PC-3 (cell line): Measurements from ENCODE around the gene GALNT2.

Experiments used
- CTCF ChIP-seq: fragments of 300-600 bp; sonication (generic); conservative IDR thresholded peaks from 2 replicates; pipeline ENCODE4 v1.5.1; 2017; ENCODE audit warnings: antibody characterized with exemption, low read depth, mild to moderate bottlenecking, low read length
- EZH2 ChIP-seq: fragments of 300-600 bp; sonication (generic); IDR thresholded peaks from one replicate; pipeline ENCODE4 v1.6.1; 2017; ENCODE audit warnings: antibody characterized with exemption, mild to moderate bottlenecking, low read length; ENCODE audit not compliant: unreplicated experiment
- EZH2phosphoT487 ChIP-seq: fragments of 300-600 bp; sonication (generic); IDR thresholded peaks from 2 replicates; pipeline ENCODE4 v1.6.1; 2018; ENCODE audit warnings: mild to moderate bottlenecking, antibody characterized with exemption, low read length, borderline replicate concordance

- TF ChIP-seq CTCF (no peak), EZH2 (no peak), EZH2phosphoT487 (no peak)
Measured at GRCh38 chr1:230289350-230289644, 222.3 kb downstream of the GALNT2 start.
